HEK293 (cell line): ENCODE results near the gene DUSP19.

Source experiments
- IKZF3 ChIP-seq: fragments of 450-650 bp; IDR thresholded peaks from 2 replicates; pipeline ENCODE4 v1.5.0; 2018; ENCODE audit warnings: missing biosample characterization, mild to moderate bottlenecking, missing genetic modification characterization, moderate library complexity
- KLF7 ChIP-seq: fragments of 450-650 bp; formaldehyde crosslinking; IDR thresholded peaks from 2 replicates; pipeline ENCODE4 v1.5.1; 2016; ENCODE audit warnings: missing biosample characterization, missing genetic modification characterization, borderline replicate concordance
- REST ChIP-seq: fragments of 450-650 bp; formaldehyde crosslinking; IDR thresholded peaks from 2 replicates; pipeline ENCODE4 v1.5.1; 2016; ENCODE audit warnings: missing biosample characterization, missing genetic modification characterization
- SALL2 ChIP-seq: fragments of 450-650 bp; formaldehyde crosslinking; IDR thresholded peaks from 2 replicates; pipeline ENCODE4 v1.5.0; 2017; ENCODE audit warnings: missing biosample characterization, mild to moderate bottlenecking, missing genetic modification characterization, borderline replicate concordance
- SP2 ChIP-seq: fragments of 450-650 bp; formaldehyde crosslinking; IDR thresholded peaks from 2 replicates; pipeline ENCODE4 v1.5.1; 2016; ENCODE audit warnings: missing biosample characterization, missing genetic modification characterization
- ZBTB8A ChIP-seq: fragments of 450-650 bp; formaldehyde crosslinking; IDR thresholded peaks from 2 replicates; pipeline ENCODE4 v1.5.1; 2016; ENCODE audit warnings: missing biosample characterization, missing genetic modification characterization
- ZEB2 ChIP-seq: fragments of 450-650 bp; formaldehyde crosslinking; IDR thresholded peaks from 2 replicates; pipeline ENCODE4 v1.5.1; 2016; ENCODE audit warnings: missing biosample characterization, missing genetic modification characterization
- ZFP37 ChIP-seq: fragments of 450-650 bp; formaldehyde crosslinking; IDR thresholded peaks from 2 replicates; pipeline ENCODE4 v1.5.1; 2016; ENCODE audit warnings: missing biosample characterization, missing genetic modification characterization
- ZIC2 ChIP-seq: fragments of 450-650 bp; formaldehyde crosslinking; IDR thresholded peaks from 2 replicates; pipeline ENCODE4 v1.5.1; 2016; ENCODE audit warnings: missing biosample characterization, missing genetic modification characterization
- ZNF112 ChIP-seq: fragments of 450-650 bp; formaldehyde crosslinking; IDR thresholded peaks from 2 replicates; pipeline ENCODE4 v1.5.0; 2017; ENCODE audit warnings: missing biosample characterization, missing genetic modification characterization
- ZNF138 ChIP-seq: fragments of 450-650 bp; formaldehyde crosslinking; IDR thresholded peaks from 2 replicates; pipeline ENCODE4 v1.5.1; 2016; ENCODE audit warnings: missing biosample characterization, missing genetic modification characterization, borderline replicate concordance
- ZNF140 ChIP-seq: fragments of 450-650 bp; formaldehyde crosslinking; IDR thresholded peaks from 2 replicates; pipeline ENCODE4 v1.5.1; 2016; ENCODE audit warnings: missing biosample characterization, missing genetic modification characterization
- ZNF2 ChIP-seq: fragments of 450-650 bp; formaldehyde crosslinking; IDR thresholded peaks from 2 replicates; pipeline ENCODE4 v1.5.1; 2016; ENCODE audit warnings: missing biosample characterization, missing genetic modification characterization
- ZNF23 ChIP-seq: fragments of 450-650 bp; formaldehyde crosslinking; IDR thresholded peaks from 2 replicates; pipeline ENCODE4 v1.5.1; 2016; ENCODE audit warnings: missing biosample characterization, missing genetic modification characterization, borderline replicate concordance
- ZNF239 ChIP-seq: fragments of 450-650 bp; formaldehyde crosslinking; IDR thresholded peaks from 2 replicates; pipeline ENCODE4 v1.5.1; 2016; ENCODE audit warnings: missing biosample characterization, missing genetic modification characterization
- ZNF24 ChIP-seq: fragments of 450-650 bp; formaldehyde crosslinking; IDR thresholded peaks from 2 replicates; pipeline ENCODE4 v1.5.1; 2016; ENCODE audit warnings: missing biosample characterization, missing genetic modification characterization
- ZNF292 ChIP-seq: fragments of 450-650 bp; formaldehyde crosslinking; IDR thresholded peaks from 2 replicates; pipeline ENCODE4 v1.5.1; 2016; ENCODE audit warnings: low read depth, missing biosample characterization, missing genetic modification characterization, borderline replicate concordance
- ZNF335 ChIP-seq: fragments of 450-650 bp; formaldehyde crosslinking; conservative IDR thresholded peaks from 2 replicates; pipeline ENCODE4 v1.5.1; 2016; ENCODE audit warnings: missing biosample characterization, missing genetic modification characterization
- ZNF366 ChIP-seq: fragments of 450-650 bp; formaldehyde crosslinking; conservative IDR thresholded peaks from 2 replicates; pipeline ENCODE4 v1.5.1; 2016; ENCODE audit warnings: missing biosample characterization, missing genetic modification characterization
- ZNF488 ChIP-seq: fragments of 450-650 bp; formaldehyde crosslinking; IDR thresholded peaks from 2 replicates; pipeline ENCODE4 v1.5.1; 2016; ENCODE audit warnings: missing biosample characterization, missing genetic modification characterization
- ZNF501 ChIP-seq: fragments of 450-650 bp; formaldehyde crosslinking; IDR thresholded peaks from 2 replicates; pipeline ENCODE4 v1.5.1; 2016; ENCODE audit warnings: missing biosample characterization, missing genetic modification characterization
- ZNF560 ChIP-seq: fragments of 450-650 bp; formaldehyde crosslinking; IDR thresholded peaks from 2 replicates; pipeline ENCODE4 v1.5.1; 2017; ENCODE audit warnings: missing biosample characterization, missing genetic modification characterization, borderline replicate concordance
- ZNF561 ChIP-seq: fragments of 450-650 bp; IDR thresholded peaks from 2 replicates; pipeline ENCODE4 v1.5.1; 2018; ENCODE audit warnings: missing biosample characterization, missing genetic modification characterization, borderline replicate concordance
- ZNF654 ChIP-seq: fragments of 450-650 bp; formaldehyde crosslinking; IDR thresholded peaks from 2 replicates; pipeline ENCODE4 v1.5.1; 2016; ENCODE audit warnings: low read depth, missing biosample characterization, missing genetic modification characterization
- ZNF843 ChIP-seq: fragments of 450-650 bp; formaldehyde crosslinking; IDR thresholded peaks from 2 replicates; pipeline ENCODE4 v1.5.1; 2016; ENCODE audit warnings: missing biosample characterization, missing genetic modification characterization
- ZSCAN4 ChIP-seq: fragments of 450-650 bp; formaldehyde crosslinking; IDR thresholded peaks from 2 replicates; pipeline ENCODE4 v1.5.1; 2017; ENCODE audit warnings: missing biosample characterization, missing genetic modification characterization

The DUSP19 gene

GRCh38 chr2:183078464-183079138, at the start of gene DUSP19 (continued):
- 0 out of 2 replicates have a peak, but pooled peaks have one; percentile 57 for TF ChIP-seq ZNF561
- TF ChIP-seq ZNF366 = peak; percentile 58; the same call in 1 of the 2 replicates
- no peak for TF ChIP-seq ZNF560 (tag by site-specific recombination)
- no peak for TF ChIP-seq ZNF23 (tag by site-specific recombination)
- TF ChIP-seq ZIC2 (tag by site-specific recombination) = no peak
- no peak for TF ChIP-seq KLF7 (tag by site-specific recombination)
- TF ChIP-seq ZNF2 (tag by site-specific recombination) = peak; percentile 74
- peak; percentile 87 for TF ChIP-seq ZNF24 (tag by site-specific recombination)
- no peak for TF ChIP-seq ZNF292 (tag by site-specific recombination)
- TF ChIP-seq ZNF843 (tag by site-specific recombination) = peak; percentile 29; the same call in 1 of the 2 replicates
- no peak for TF ChIP-seq ZNF654
- peak; percentile 25; the same call in 1 of the 2 replicates for TF ChIP-seq REST (tag by site-specific recombination)
- TF ChIP-seq ZNF501 (tag by site-specific recombination) = peak; percentile 86; the same call in 1 of the 2 replicates
- no peak for TF ChIP-seq ZNF140 (tag by site-specific recombination)
- TF ChIP-seq ZNF112 (tag by site-specific recombination) = no peak
- no peak for TF ChIP-seq ZNF138 (tag by site-specific recombination)
- TF ChIP-seq ZNF335 = peak; percentile 54
- TF ChIP-seq ZBTB8A (tag by site-specific recombination) = peak; percentile 38; the same call in 1 of the 2 replicates
- TF ChIP-seq ZSCAN4 (tag by site-specific recombination) = no peak
- TF ChIP-seq ZEB2 (tag by site-specific recombination) = peak; percentile 82
- 0 out of 2 replicates have a peak, but pooled peaks have one; percentile 60 for TF ChIP-seq ZFP37 (tag by site-specific recombination)
- no peak for TF ChIP-seq ZNF239 (tag by site-specific recombination)
- TF ChIP-seq IKZF3 (tag by site-specific recombination) = peak; percentile 43
- TF ChIP-seq SP2 (tag by site-specific recombination) = peak; percentile 38
- no peak for TF ChIP-seq SALL2 (tag by site-specific recombination)
- TF ChIP-seq ZNF488 (tag by site-specific recombination) = no peak
